OCI-LY1 (cell line): ENCODE measurements around the gene CASZ1.

Experiments
- H2AFZ ChIP-seq: fragments of 200-600 bp; sonication (generic), shearing (Covaris generic); 2 replicates; pipeline ENCODE4 v1.6.0; 2014; ENCODE audit warnings: antibody characterized with exemption, mild to moderate bottlenecking, low read length
- H3F3A ChIP-seq: fragments of 200-600 bp; sonication (generic), shearing (Covaris generic); 2 replicates; pipeline ENCODE4 v1.6.0; 2014; ENCODE audit warnings: mild to moderate bottlenecking, antibody characterized with exemption, low read length, moderate library complexity; ENCODE audit not compliant: insufficient read depth
- H3K27ac ChIP-seq: fragments of 200-600 bp; sonication (generic); 2 replicates; pipeline ENCODE4 v1.5.1; 2014; ENCODE audit warnings: low read length, mixed run types, mild to moderate bottlenecking, low read depth; ENCODE audit not compliant: poor library complexity, severe bottlenecking
- H3K27me3 ChIP-seq: fragments of 200-600 bp; sonication (generic); 2 replicates; pipeline ENCODE4 v1.6.0; 2014; ENCODE audit warnings: antibody characterized with exemption, mild to moderate bottlenecking, low read length, moderate library complexity; ENCODE audit not compliant: insufficient read depth
- H3K36me3 ChIP-seq: fragments of 200-600 bp; sonication (generic); 2 replicates; pipeline ENCODE4 v1.6.1; 2014; ENCODE audit warnings: mild to moderate bottlenecking, antibody characterized with exemption, low read length, moderate library complexity, mixed read lengths; ENCODE audit not compliant: insufficient read depth
- H3K4me1 ChIP-seq: fragments of 200-600 bp; sonication (generic); 2 replicates; pipeline ENCODE4 v1.5.1; 2014; ENCODE audit warnings: mild to moderate bottlenecking, low read length, moderate library complexity; ENCODE audit not compliant: insufficient read depth, severe bottlenecking
- H3K4me2 ChIP-seq: fragments of 200-600 bp; sonication (generic), shearing (Covaris generic); 2 replicates; pipeline ENCODE4 v1.6.1; 2014; ENCODE audit warnings: low read length
- H3K4me3 ChIP-seq: fragments of 200-600 bp; sonication (generic); 2 replicates; pipeline ENCODE4 v1.5.1; 2014; ENCODE audit warnings: low read length, low read depth, mild to moderate bottlenecking, mixed read lengths; ENCODE audit not compliant: poor library complexity, severe bottlenecking
- H3K79me2 ChIP-seq: fragments of 200-600 bp; shearing (Covaris generic); 2 replicates; pipeline ENCODE4 v1.6.1; 2016; ENCODE audit warnings: mixed run types, low read length, mixed read lengths; ENCODE audit not compliant: insufficient read depth
- H3K9ac ChIP-seq: fragments of 200-600 bp; sonication (generic), shearing (Covaris generic); 2 replicates; pipeline ENCODE4 v1.6.1; 2014; ENCODE audit warnings: mild to moderate bottlenecking, low read length, mixed read lengths
- H3K9me2 ChIP-seq: fragments of 200-600 bp; sonication (generic), shearing (Covaris generic); 2 replicates; pipeline ENCODE4 v1.6.1; 2014; ENCODE audit warnings: low read depth, mild to moderate bottlenecking, low read length, mixed read lengths
- H3K9me3 ChIP-seq: fragments of 200-600 bp; shearing (Covaris generic); 2 replicates; pipeline ENCODE4 v1.6.1; 2014; ENCODE audit warnings: low read length, mixed read lengths
- H4K20me1 ChIP-seq: fragments of 200-600 bp; sonication (generic), shearing (Covaris generic); 2 replicates; pipeline ENCODE4 v1.6.0; 2016; ENCODE audit warnings: mild to moderate bottlenecking, low read length; ENCODE audit not compliant: insufficient read depth
- EZH2 ChIP-seq: fragments of 200-600 bp; sonication (generic), shearing (Covaris generic); IDR thresholded peaks from 2 replicates; pipeline ENCODE4 v1.8.0; 2017; ENCODE audit warnings: borderline replicate concordance, mixed run types, mild to moderate bottlenecking, antibody characterized with exemption, low read length, moderate library complexity, mixed read lengths
- TF ChIP-seq, protein P1 (sequence below): fragments of 200-600 bp; sonication (generic), shearing (Covaris generic); IDR thresholded peaks from 2 replicates; pipeline ENCODE4 v1.5.1; 2017; ENCODE audit warnings: mild to moderate bottlenecking, antibody characterized with exemption, low read length, moderate library complexity, mixed read lengths

The CASZ1 gene

DNA sequence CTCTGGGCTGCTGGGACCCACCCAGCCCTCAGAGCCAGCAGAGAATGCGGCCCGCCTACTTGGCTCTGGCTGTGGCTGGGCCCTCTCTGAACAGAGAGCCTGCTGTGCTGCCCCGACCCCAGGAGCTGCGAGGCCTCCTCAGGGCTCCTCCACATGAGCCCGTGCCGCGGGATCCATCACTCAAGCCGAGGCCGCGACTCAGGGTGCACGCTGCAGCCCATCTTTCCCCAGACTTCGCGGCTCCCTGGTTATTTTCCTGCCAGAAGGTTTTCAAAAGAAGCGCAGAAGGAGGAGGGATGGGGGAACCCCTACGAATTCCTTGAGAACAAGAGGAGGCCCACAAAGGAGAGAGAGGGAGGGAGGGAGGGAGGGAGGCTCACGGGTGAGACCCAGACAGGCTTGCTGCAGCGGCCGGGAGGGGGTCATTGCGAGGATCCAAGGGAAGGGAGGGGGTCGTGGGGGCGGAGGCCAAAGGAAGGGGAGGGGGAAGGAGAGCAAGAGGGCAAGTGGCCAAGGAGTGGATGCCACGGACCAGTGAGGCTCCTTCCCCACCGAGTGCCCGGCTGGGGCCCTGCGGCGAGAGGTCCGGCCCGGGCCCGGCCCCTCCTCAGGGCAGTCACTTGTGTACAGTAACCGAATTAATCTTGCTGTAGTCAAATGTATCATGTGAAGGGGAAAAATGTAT lies 146.8 kb downstream of the CASZ1 start:
- Histone ChIP-seq H3K79me2 (no peaks in the 10 kb centered on the region), H3K9me3 (no peaks in the 10 kb centered on the region), H2AFZ (no peak overlapping the region), H3K4me1 (no peaks in the 10 kb centered on the region), H3K27ac (no peak overlapping the region), H3K9ac (no peak overlapping the region), H3K36me3 (no peaks in the 10 kb centered on the region), H3K4me3 (no peak overlapping the region), H3K4me2 (no peak overlapping the region), H3F3A (no peaks in the 10 kb centered on the region), H4K20me1 (no peaks in the 10 kb centered on the region), H3K27me3 (no peaks in the 10 kb centered on the region), H3K9me2 (no peaks in the 10 kb centered on the region)
- TF ChIP-seq, protein P1, sequence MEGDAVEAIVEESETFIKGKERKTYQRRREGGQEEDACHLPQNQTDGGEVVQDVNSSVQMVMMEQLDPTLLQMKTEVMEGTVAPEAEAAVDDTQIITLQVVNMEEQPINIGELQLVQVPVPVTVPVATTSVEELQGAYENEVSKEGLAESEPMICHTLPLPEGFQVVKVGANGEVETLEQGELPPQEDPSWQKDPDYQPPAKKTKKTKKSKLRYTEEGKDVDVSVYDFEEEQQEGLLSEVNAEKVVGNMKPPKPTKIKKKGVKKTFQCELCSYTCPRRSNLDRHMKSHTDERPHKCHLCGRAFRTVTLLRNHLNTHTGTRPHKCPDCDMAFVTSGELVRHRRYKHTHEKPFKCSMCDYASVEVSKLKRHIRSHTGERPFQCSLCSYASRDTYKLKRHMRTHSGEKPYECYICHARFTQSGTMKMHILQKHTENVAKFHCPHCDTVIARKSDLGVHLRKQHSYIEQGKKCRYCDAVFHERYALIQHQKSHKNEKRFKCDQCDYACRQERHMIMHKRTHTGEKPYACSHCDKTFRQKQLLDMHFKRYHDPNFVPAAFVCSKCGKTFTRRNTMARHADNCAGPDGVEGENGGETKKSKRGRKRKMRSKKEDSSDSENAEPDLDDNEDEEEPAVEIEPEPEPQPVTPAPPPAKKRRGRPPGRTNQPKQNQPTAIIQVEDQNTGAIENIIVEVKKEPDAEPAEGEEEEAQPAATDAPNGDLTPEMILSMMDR, result no peak
- no peak for TF ChIP-seq EZH2

DNA sequence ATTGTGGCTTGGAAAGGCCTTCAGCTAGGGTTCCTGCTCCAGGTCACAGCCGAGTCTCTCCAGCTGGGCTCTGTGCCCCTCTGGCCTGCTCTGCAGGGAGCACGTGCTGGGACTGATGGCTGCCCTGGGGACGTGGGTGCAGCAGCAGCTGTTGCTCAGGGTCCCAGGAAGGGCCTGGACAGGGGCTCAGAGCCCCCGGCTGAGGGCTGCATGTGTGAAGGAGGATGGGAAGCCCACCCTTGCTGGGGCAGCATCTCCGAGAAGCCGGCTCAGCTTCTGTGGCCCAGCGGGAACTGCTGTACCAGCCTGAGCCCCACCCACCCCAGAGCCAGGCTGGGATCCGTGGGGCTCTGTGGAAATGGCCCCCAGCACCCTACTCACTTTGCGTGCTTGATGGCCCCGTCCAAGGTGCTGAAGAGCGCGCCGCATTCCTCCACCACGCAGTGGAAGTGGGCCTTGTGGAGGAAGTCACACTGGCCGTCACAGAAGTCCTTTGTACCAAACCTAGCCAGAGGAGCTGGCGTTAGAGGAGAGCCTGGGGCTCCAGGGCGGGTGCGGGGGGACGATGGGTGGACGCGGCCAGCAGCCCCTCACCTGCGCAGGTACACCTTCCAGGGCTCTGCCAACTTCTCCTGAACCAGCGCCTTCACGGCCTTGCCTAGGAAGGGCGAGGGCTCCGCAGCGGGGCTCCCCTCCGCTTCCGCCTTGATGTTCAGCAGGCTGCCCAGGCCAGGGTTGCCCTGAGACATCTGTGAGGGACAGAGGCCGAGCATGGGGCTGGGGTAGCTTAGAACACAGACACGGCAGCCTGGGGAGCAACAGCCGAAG lies 147.5 kb downstream of the CASZ1 start:
- no peak overlapping the region for H3K4me2 ChIP-seq
- H4K20me1 ChIP-seq, result no peaks in the 10 kb centered on the region
- H3K4me1 ChIP-seq, result no peaks in the 10 kb centered on the region
- no peak for TF ChIP-seq EZH2
- TF ChIP-seq, protein P1, result no peak
- H2AFZ ChIP-seq, result no peak overlapping the region
- no peaks in the 10 kb centered on the region for H3K9me3 ChIP-seq
- H3K36me3 ChIP-seq, result no peaks in the 10 kb centered on the region
- no peak overlapping the region for H3K27ac ChIP-seq
- no peak overlapping the region for H3K9ac ChIP-seq
- H3K9me2 ChIP-seq, result no peaks in the 10 kb centered on the region
- H3F3A ChIP-seq, result no peaks in the 10 kb centered on the region
- H3K27me3 ChIP-seq, result no peaks in the 10 kb centered on the region
- no peaks in the 10 kb centered on the region for H3K79me2 ChIP-seq
- H3K4me3 ChIP-seq, result no peak overlapping the region

DNA sequence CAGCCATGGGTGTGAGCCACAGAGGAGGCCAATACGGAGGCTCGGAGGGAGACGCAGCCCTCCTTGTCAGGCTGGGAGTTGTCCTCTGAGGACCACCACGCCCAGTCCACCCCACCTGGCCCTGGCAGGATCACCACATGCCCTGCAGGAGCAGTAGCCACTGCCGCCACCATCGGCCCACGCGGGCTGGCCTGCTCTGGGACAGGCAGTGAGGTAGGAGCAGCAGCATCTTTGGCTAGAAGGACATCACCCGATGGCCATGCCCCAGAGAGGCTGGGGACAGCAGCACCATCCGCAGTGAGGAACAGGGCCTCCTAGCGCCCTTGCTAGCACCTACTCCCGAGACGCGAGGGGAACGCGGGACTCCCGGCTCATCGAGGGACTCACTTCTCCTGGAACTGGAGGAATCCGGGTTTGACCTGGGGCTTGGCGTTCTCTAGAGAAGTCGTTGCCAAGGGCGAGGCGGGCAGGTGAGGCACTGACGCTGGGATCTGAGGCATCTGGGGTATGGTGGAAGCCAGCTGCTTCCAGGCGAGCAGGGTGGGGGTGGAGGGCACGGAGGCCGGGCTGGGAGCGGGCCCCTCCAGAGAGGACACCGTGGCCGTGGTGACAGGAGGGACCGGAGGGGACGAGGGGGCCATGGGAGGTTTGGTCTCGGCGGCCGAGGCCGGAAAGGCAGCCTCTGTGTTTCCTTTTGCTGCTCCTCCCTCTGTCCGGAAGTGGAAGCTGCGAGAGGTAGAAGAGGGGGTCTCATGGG lies 148.9 kb downstream of the CASZ1 start:
- TF ChIP-seq, protein P1, result no peak
- TF ChIP-seq EZH2, result no peak
- Histone ChIP-seq H3K4me2 (no peak overlapping the region), H3F3A (no peaks in the 10 kb centered on the region), H3K27me3 (no peaks in the 10 kb centered on the region), H3K9me2 (no peaks in the 10 kb centered on the region), H3K4me3 (no peak overlapping the region), H3K9me3 (no peaks in the 10 kb centered on the region), H3K79me2 (no peaks in the 10 kb centered on the region), H3K27ac (no peak overlapping the region), H3K36me3 (no peaks in the 10 kb centered on the region), H3K9ac (no peak overlapping the region), H4K20me1 (no peaks in the 10 kb centered on the region), H3K4me1 (no peaks in the 10 kb centered on the region), H2AFZ (no peak overlapping the region)
